Esophagus (tissue), 2 donors: Measurements from ENCODE around the gene ARL14EPL. TPM values are rescaled to one million over a fixed set of nuclear protein-coding genes. Genes with fewer than 3 reads are reported as not detected.
"Not testable (repeated sequence)": the region's sequence is repeated elsewhere in the genome, so short reads cannot be mapped to it uniquely, and the experiment has no call there.

Experiments
- H3K27ac ChIP-seq, 2 donors: one replicate each; pipeline ENCODE4 v1.5.1; 2013; ENCODE audit warnings: low read depth in 2 of 2, mild to moderate bottlenecking in 2 of 2, inconsistent platforms in 1 of 2, low read length in 1 of 2, moderate library complexity in 1 of 2
- H3K27me3 ChIP-seq, 2 donors: one replicate each; pipeline ENCODE4 v1.6.1; 2013; ENCODE audit warnings: low read length in 2 of 2, control low read depth in 1 of 2, mild to moderate bottlenecking in 1 of 2; ENCODE audit not compliant: insufficient read depth in 2 of 2, control insufficient read depth in 1 of 2
- H3K36me3 ChIP-seq, 2 donors: one replicate each; pipeline ENCODE4 v1.6.1; 2013; ENCODE audit warnings: low read length in 1 of 2; ENCODE audit not compliant: control insufficient read depth in 2 of 2, insufficient read depth in 2 of 2
- H3K4me1 ChIP-seq, 2 donors: one replicate each; pipeline ENCODE4 v1.6.1; 2013; ENCODE audit warnings: low read length in 1 of 2; ENCODE audit not compliant: control insufficient read depth in 2 of 2, insufficient read depth in 2 of 2
- H3K4me3 ChIP-seq, 2 donors: one replicate each; pipeline ENCODE4 v1.5.1; 2013; ENCODE audit warnings: low read length in 2 of 2, mild to moderate bottlenecking in 2 of 2, low read depth in 1 of 2, moderate library complexity in 1 of 2
- H3K9me3 ChIP-seq, 2 donors: one replicate each; pipeline ENCODE4 v1.6.1; 2013; ENCODE audit warnings: mild to moderate bottlenecking in 2 of 2, low read depth in 1 of 2, low read length in 1 of 2, moderate library complexity in 1 of 2; ENCODE audit not compliant: control insufficient read depth in 2 of 2, insufficient read depth in 1 of 2
- WGBS, 2 donors: extraction: QIAGEN DNeasy Blood & Tissue Kit; methylation state at CpG; one replicate each; pipeline ENCODE4 v1.1.7; 2013; 5-methylcytosine and 5-hydroxymethylcytosine counted together
- polyA plus RNA-seq, 2 donors: library from polyadenylated mRNA; stranded (reverse); fragments of 200-250 nt; gene quantifications; one replicate each; pipeline ENCODE4 v1.2.3, GENCODE V29; 2013
- donor health status: healthy with polysubstance abuse.
- donor health status: Bipolar disorder and iron deficiency.

The ARL14EPL gene
- polyA plus RNA-seq, 2 donors = 0.05 TPM; not detected in 1

DNA sequence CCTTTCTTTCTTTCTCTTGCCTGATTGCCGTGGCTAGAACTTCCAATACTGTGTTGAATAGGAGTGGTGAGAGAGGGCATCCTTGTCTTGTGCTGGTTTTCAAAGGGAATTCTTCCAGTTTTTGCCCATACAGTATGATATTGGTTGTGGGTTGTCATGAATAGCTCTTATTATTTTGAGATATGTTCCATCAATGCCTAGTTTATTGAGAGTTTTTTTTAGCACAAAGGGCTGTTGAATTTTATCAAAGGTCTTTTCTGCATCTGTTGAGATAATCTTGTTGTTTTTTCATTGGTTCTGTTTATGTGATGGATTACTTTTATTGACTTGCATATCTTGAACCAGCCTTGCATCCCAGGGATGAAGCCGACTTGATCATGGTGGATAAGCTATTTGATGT lies 72.7 kb downstream of the ARL14EPL start:
- not testable (repeated sequence) for H3K27ac ChIP-seq
- 97 to 98% methylated on average over 2 of the region's 2 CpGs for WGBS, 2 donors

More for the DNA sequence above, 72.7 kb downstream of the ARL14EPL start:
- not testable (repeated sequence) for H3K9me3 ChIP-seq, H3K27me3 ChIP-seq, H3K4me1 ChIP-seq, H3K4me3 ChIP-seq, H3K36me3 ChIP-seq

Other genes with a start within 250 kb of the ARL14EPL start
- 1 to 10 TPM in 1 of 2 donors, under 1 TPM in 1; 0.41 to 1.5 TPM for gene CDO1, start 215.8 kb upstream of the ARL14EPL start, polyA plus RNA-seq
- 10 to 100 TPM; 15.3 to 19.5 TPM for gene ATG12, start 190.9 kb upstream of the ARL14EPL start, polyA plus RNA-seq
- gene AP3S1, start 190.5 kb upstream of the ARL14EPL start, polyA plus RNA-seq = 10 to 100 TPM; 60.5 to 79.4 TPM
- under 1 TPM; 0.16 to 0.32 TPM for gene LVRN, start 70.0 kb upstream of the ARL14EPL start, polyA plus RNA-seq
- gene COMMD10, start 52.6 kb downstream of the ARL14EPL start, polyA plus RNA-seq = 10 to 100 TPM; 13.2 to 19.8 TPM